T-helper 1 cell treated with Interleukin-12 subunit alpha and Interleukin-12 subunit beta and Interleukin-4 antibody, amounts not matched to agents 30 ng/mL and 1 ng/mL, for 36 hours (primary cell): Measurements from ENCODE around the gene KLHL24. TPM values are rescaled to one million over a fixed set of nuclear protein-coding genes. Genes with fewer than 3 reads are reported as not detected.
"Not testable (repeated sequence)": the region's sequence is repeated elsewhere in the genome, so short reads cannot be mapped to it uniquely, and the experiment has no call there.

Experiments
- intact Hi-C: fragments of 100-400 bp; cut with micrococcal nuclease; formaldehyde crosslinking; loops from one replicate; pipeline ENCODE4 v1.15.1; 2024
- total RNA-seq: library from RNA; stranded (reverse); gene quantifications from 2 replicates; pipeline ENCODE4 v1.2.3, GENCODE V29; 2022

The KLHL24 gene
- total RNA-seq: 20.3 and 20.5 TPM in 2 replicates

- intact Hi-C loops: loop anchor here (1.0 to 5.0 kb wide), 18 partner anchors 49 to 1177 kb away; partner anchors contain the start of genes AP2M1, DCUN1D1, EIF2B5 and KLHL6
Observed at GRCh38 chr3:183635431-183636220, at the start of gene KLHL24. KLHL24 (plus strand) TSS chr3:183635623; CDS start chr3:183650357, 14,734 bp downstream.

- intact Hi-C loops: loop anchor here (2.0 kb wide), 3 partner anchors 32 to 70 kb away; partner anchors contain the start of gene KLHL6
Observed at GRCh38 chr3:183586477-183586876, 48.9 kb upstream of the KLHL24 start.

- intact Hi-C loops: loop anchor here (2.0 kb wide), 3 partner anchors 33 to 71 kb away; partner anchors contain the start of gene KLHL6
Observed at GRCh38 chr3:183587336-183587735, 48.1 kb upstream of the KLHL24 start.

- intact Hi-C loops: no loop called here
Observed at GRCh38 chr3:183590442-183590841, 45.0 kb upstream of the KLHL24 start.

- intact Hi-C loops: loop anchor here (1.0 kb wide), 2 partner anchors 37 to 123 kb away; partner anchors contain the start of gene KLHL6
Observed at GRCh38 chr3:183591881-183592521, 43.4 kb upstream of the KLHL24 start.

- intact Hi-C loops: loop anchor here (1.0 kb wide), 1 partner anchor 124 kb away; no protein-coding TSS in a partner anchor
Observed at GRCh38 chr3:183592821-183593220, 42.6 kb upstream of the KLHL24 start.

GRCh38 chr3:183594636-183595035, 40.8 kb upstream of the KLHL24 start:
- intact Hi-C loops: no loop called here

GRCh38 chr3:183597959-183598358, 37.5 kb upstream of the KLHL24 start:
- intact Hi-C loops: no loop called here

GRCh38 chr3:183611326-183611725, 24.1 kb upstream of the KLHL24 start:
- intact Hi-C loops: not testable (repeated sequence)

- intact Hi-C loops: no loop called here
Observed at GRCh38 chr3:183613366-183614285, 21.8 kb upstream of the KLHL24 start.

- intact Hi-C loops: no loop called here
Observed at GRCh38 chr3:183618542-183618941, 16.9 kb upstream of the KLHL24 start.

- intact Hi-C loops: no loop called here
Observed at GRCh38 chr3:183619010-183619409, 16.4 kb upstream of the KLHL24 start.

- intact Hi-C loops: no loop called here
Observed at GRCh38 chr3:183619624-183620251, 15.7 kb upstream of the KLHL24 start.

- intact Hi-C loops: no loop called here
Observed at GRCh38 chr3:183620252-183620628, 15.2 kb upstream of the KLHL24 start.

- intact Hi-C loops: not testable (repeated sequence)
Observed at GRCh38 chr3:183622473-183622872, 12.9 kb upstream of the KLHL24 start.

GRCh38 chr3:183626877-183627594, 8.4 kb upstream of the KLHL24 start:
- intact Hi-C loops: no loop called here

- intact Hi-C loops: no loop called here
Observed at GRCh38 chr3:183629546-183630301, 5.7 kb upstream of the KLHL24 start.

- intact Hi-C loops: no loop called here
Observed at GRCh38 chr3:183631715-183632114, 3.7 kb upstream of the KLHL24 start.

- intact Hi-C loops: not testable (repeated sequence)
Observed at GRCh38 chr3:183632725-183633124, 2.7 kb upstream of the KLHL24 start.
